GM18499 (cell line): ENCODE results near the gene TIAL1.

Experiments used
- ATAC-seq: cut with Tn5 transposase; IDR thresholded peaks from one replicate; pipeline ENCODE4 v1.9.1; 2021; ENCODE audit warnings: moderate number of reproducible peaks; ENCODE audit not compliant: insufficient read depth, unreplicated experiment

The TIAL1 gene

GRCh38 chr10:119555178-119555784 lies 41.5 kb downstream of the TIAL1 start:
- no peak for ATAC-seq

DNA sequence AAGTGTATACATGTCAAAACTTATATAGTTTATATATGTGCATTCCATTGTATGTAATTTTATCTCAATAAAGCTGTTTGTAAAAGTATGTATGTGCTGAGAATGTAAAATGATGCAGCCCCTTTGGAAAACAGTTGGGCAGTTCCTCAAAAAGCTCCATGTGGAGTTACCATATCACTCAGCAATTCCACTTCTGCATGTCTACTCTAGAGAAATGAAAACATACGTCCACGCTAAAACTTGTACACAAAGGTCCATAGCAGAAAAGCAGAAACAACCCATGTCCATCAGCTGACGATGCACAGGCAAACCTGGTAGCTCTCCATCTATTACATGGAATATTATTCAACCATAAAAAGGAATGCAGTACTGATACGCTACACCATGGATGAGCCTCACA lies 45.9 kb downstream of the TIAL1 start:
- ATAC-seq, result no peak

GRCh38 chr10:119549247-119549999 lies 47.3 kb downstream of the TIAL1 start:
- ATAC-seq, result no peak

DNA sequence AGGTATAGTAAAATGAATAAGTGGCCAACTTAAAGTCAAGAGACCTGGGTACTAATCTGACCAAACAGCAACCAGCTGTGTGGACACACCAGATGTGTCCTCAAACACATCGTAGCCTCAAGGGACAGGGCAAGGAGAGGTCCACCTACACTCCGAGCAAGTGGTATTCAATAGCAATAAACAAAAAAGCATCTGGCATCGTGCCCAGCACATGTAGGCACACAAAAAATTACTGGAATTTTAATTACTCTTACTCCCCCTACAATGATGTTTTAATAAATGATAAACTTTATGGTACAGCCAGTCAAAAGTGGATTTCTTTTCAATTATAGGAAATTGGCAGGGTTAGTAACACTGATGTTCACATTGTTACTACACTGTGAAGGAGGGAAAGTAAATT lies 50.8 kb downstream of the TIAL1 start:
- ATAC-seq, result no peak

DNA sequence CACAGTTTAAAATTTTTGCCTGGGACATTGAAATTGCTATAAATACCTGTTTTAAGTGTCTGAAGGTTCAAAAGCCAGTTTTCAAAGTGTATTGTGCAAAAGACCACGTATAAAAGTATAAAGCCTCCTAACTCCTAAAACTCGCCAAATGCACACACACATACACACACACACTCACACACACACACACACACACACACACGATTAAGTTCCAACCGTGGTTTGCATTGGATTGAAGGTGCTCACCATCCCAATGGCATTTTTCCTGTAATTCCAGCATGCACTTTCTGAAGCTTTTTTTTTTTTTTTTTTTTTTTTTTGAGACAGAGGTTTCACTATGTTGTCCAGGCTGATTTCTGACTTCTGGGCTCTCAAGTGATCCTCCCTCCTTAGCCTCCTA lies 51.5 kb downstream of the TIAL1 start:
- no peak for ATAC-seq

DNA sequence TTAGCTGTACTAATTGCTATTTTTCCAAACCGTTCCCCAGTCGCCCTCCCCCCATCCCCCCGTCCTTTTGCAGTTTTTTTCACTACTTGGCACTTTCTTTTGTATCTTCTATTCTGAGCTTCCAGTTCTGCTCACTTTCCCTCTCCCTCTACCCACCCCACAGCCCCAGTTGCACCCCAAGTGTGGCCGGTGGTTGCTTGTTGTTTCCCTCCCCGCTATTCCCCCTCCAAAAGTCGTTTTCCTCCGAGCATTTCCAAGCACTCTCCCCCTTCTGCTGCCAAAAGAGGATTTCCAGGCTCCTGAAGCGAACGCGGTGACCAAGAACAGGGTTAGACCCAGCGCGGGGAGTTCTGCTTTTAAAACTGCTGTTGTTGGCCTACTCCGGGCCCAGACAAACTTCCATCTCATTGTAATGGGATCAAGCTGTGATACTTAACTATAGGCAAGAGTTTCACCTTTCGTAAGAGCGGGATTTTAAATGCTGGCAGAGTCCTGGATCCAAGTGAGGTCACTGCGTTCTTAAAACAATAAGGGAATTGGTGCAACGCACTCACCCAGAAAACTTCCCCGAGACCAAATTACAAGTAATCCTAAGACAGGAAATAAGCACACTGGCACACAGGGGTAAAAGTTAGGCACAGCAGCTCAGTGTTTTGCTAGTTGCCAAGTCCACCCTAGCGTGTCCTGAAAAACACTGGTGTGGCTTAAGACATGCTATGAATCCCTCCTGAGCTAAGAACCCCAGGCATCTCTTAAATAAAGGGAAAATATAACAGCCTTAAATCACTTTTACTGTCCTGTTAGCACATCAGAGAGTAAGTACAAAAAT lies 52.7 kb downstream of the TIAL1 start:
- ATAC-seq, result no peak

GRCh38 chr10:119542988-119543813 lies 53.6 kb downstream of the TIAL1 start:
- no peak for ATAC-seq

DNA sequence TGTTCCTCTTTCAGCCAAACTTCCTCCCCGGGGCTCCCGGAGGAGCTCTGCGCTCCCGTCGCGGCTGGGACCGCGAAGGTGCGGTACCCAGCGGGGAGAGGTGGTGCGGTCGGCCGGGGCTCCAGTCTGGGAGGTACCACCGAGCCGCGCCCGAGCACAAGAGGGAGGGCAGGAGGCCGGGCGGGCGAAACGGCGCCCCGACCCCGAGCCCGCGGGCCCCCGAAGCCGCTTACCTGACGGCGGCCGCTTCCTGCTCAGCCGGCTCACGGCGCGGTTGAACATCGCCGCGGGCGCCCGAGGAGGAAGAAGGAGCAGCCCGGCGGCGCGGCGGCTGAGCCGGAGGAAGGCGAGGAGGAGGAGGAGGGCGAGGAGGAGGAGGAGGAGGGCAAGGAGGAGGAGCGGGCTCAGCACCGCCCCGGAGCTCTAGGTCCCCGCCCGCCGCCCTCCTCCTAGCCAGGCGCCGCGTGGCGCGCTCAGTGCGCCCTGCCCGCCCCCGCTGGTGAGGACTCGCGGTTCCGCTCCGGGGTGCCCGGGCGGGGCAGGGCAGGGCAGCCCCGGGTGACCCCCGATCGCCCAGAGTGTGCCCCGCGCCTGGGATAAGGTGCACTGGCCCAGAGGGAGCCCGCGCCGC lies 54.3 kb downstream of the TIAL1 start, which contains the start of gene RGS10:
TSS of gene RGS10 (minus strand) at position 363 of the 631 bp plus-strand sequence. CDS start at position 282, 81 bp downstream.
- no peak for ATAC-seq

DNA sequence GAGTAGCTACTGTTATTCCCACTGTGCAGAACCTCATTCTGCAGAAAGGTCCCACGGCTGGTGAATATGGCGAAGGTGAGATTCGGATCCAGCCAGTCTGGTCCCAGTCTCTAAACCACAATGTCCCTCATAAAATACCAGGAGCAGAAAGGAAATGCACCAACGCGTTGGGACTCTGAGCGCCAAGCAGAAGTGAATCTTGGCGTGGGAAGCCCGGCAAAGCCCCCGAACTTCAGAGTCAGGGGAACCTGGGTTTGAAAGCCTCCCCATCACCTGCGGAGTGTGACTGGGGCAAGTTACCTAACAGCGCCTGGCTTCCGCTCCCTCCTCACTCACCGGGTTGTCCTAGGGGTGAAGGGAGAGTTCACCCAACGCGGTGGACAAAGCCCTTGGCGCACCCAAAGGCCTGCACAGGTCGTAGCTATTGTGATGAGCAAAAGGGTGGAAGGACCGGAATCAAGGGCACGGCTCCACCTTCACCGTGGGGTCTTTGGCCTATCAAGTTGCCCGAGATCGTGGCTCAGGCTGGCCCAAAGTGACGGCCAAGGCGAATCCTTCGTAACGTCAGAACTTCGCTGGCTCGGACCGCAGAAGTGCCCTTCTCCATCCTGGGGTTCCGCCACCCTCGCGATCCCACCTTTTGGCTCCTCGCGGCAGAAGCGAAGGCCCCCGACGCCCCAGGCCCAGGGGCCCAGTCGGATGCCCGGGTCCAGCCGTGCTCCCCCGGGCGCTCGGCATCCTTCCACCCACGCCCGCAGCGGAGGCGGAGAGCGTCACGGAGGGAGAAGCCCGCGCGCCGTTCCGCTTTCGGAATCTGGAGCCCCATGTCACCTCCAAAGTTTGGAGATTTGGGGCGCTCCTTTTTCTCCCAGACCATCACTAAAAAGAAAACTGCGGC lies 55.1 kb downstream of the TIAL1 start:
- ATAC-seq, result no peak

GRCh38 chr10:119541046-119541445 lies 55.7 kb downstream of the TIAL1 start:
- no peak for ATAC-seq

DNA sequence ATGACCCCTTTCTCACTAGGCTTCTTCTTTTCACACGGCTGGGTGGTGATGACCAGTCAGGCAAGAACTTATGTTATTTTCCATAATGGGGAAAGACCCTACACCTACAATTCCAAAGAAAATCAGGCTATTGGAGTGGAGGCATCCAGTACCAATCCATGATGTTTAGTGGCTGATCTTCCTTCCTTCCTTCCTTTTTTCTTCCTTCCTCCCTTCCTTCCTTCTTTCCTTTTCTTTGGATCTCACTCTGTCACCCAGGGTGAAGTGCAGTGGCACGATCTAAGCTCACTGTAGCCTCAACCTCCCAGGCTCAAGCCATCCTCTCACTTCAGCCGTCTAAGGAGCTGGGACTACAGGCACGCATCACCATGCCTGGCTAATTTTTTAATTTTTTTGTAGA lies 56.7 kb downstream of the TIAL1 start:
- no peak for ATAC-seq

- ATAC-seq, result no peak
These were observed 57.4 kb downstream of the TIAL1 start for GRCh38 chr10:119539359-119539825.

GRCh38 chr10:119538632-119539358 lies 58.0 kb downstream of the TIAL1 start:
- ATAC-seq, result no peak

- ATAC-seq, result no peak
These were observed 58.7 kb downstream of the TIAL1 start for GRCh38 chr10:119537953-119538630.

- ATAC-seq, result no peak
These were observed 60.2 kb downstream of the TIAL1 start for GRCh38 chr10:119536508-119537025.

- ATAC-seq, result no peak
These were observed 60.8 kb downstream of the TIAL1 start for GRCh38 chr10:119535837-119536507.

- no peak for ATAC-seq
These were observed 61.5 kb downstream of the TIAL1 start for GRCh38 chr10:119535305-119535704.
